K562 (cell line): ENCODE results near the gene PIGH. TPM values are rescaled to one million over a fixed set of nuclear protein-coding genes. Genes with fewer than 3 reads are reported as not detected.
A peak's percentile ranks its signal among the peaks of the same experiment; 100 is the strongest.

Experiments
- ATAC-seq: fragments of 200-7000 bp; cut with Tn5 transposase; 3 replicates; pipeline ENCODE4 v1.9.1; 2020; ENCODE audit warnings: moderate library complexity
- BruUV-seq: library from RNA; stranded (reverse); fragments of 400-500 nt; replicated peaks from 2 replicates; lab custom pipeline; 2021; lab: Mats Ljungman, UMichigan
- CTCF ChIA-PET: fragments of 300-600 bp; formaldehyde crosslinking; extraction: SDS; loops from one replicate; lab custom pipeline; 2021; ENCODE audit warnings: low intra/inter-chr PET ratio; lab: Yijun Ruan, JAX
- POLR2A ChIA-PET: fragments of 300-600, 350-650 bp; sonication (Branson Sonifier 250); formaldehyde crosslinking; extraction: SDS; loops from one replicate; lab custom pipeline; 2021; ENCODE audit warnings: antibody characterized with exemption, inconsistent platforms; lab: Yijun Ruan, JAX
- DNase-seq, 4 experiments: peaks; one replicate each; pipeline versions ENCODE4 v3.0.0 to v3.0.0-alpha.2; 2011 to 2018; ENCODE audit warnings: low spot score in 3 of 4, mixed read lengths in 3 of 4; ENCODE audit errors: extremely low read depth in 1 of 4
- FAIRE-seq: peaks from 2 replicates; lab custom pipeline; 2011; peaks lifted over from hg19 to GRCh38; lab: Jason Lieb, UNC
- H2AFZ ChIP-seq: 2 replicates; pipeline ENCODE4 v1.6.0; 2011; ENCODE audit warnings: low read depth, low read length, control low read depth, inconsistent platforms
- H3K27ac ChIP-seq: fragments of 200-600 bp; 3 replicates; pipeline ENCODE4 v1.8.0; 2011; ENCODE audit warnings: low read depth, mild to moderate bottlenecking, control low read depth, inconsistent platforms, low read length, moderate library complexity, mixed read lengths; ENCODE audit errors: extremely low read depth
- H3K27me3 ChIP-seq, 2 experiments: fragments of 300-600 bp in 1 of 2; 2 replicates in 1 of 2; 3 replicates in 1 of 2; pipeline versions ENCODE4 v1.6.0 to v1.8.0; 2011; ENCODE audit warnings: inconsistent platforms in 2 of 2, low read length in 2 of 2, mild to moderate bottlenecking in 1 of 2, mixed read lengths in 1 of 2, moderate library complexity in 1 of 2; ENCODE audit not compliant: control insufficient read depth in 2 of 2, insufficient read depth in 2 of 2
- H3K36me3 ChIP-seq: fragments of 300-600 bp; 3 replicates; pipeline ENCODE4 v1.8.0; 2011; ENCODE audit warnings: mild to moderate bottlenecking, low read length, inconsistent platforms; ENCODE audit not compliant: control insufficient read depth, insufficient read depth
- H3K4me1 ChIP-seq, 2 experiments: fragments of 200-600 bp in 1 of 2; replicated peaks in 1 of 2; 2 replicates in 1 of 2; 3 replicates in 1 of 2; pipeline versions ENCODE4 v1.5.1 to v1.8.0; 2011; ENCODE audit warnings: inconsistent platforms in 2 of 2, low read length in 2 of 2, mild to moderate bottlenecking in 1 of 2, mixed read lengths in 1 of 2, moderate library complexity in 1 of 2; ENCODE audit not compliant: control insufficient read depth in 2 of 2, insufficient read depth in 2 of 2
- H3K4me2 ChIP-seq: 2 replicates; pipeline ENCODE4 v1.6.1; 2011; ENCODE audit warnings: low read length, control low read depth, inconsistent platforms, mixed read lengths; ENCODE audit not compliant: insufficient read depth
- H3K4me3 ChIP-seq: fragments of 200-600 bp; sonication (generic), shearing (Covaris generic); 2 replicates; pipeline ENCODE4 v1.5.1; 2016; ENCODE audit warnings: control low read depth, inconsistent platforms
- H3K79me2 ChIP-seq: fragments of 200-600 bp; 3 replicates; pipeline ENCODE4 v1.8.0; 2011; ENCODE audit warnings: low read length, inconsistent platforms; ENCODE audit not compliant: control insufficient read depth, insufficient read depth
- H3K9ac ChIP-seq, 2 experiments: 2 replicates each; pipeline versions ENCODE4 v1.6.0 to v1.6.1; 2011; ENCODE audit warnings: low read depth in 2 of 2, low read length in 2 of 2, control low read depth in 1 of 2, inconsistent platforms in 1 of 2, mild to moderate bottlenecking in 1 of 2, mixed read lengths in 1 of 2; ENCODE audit not compliant: insufficient read depth in 1 of 2
- H3K9me1 ChIP-seq: one replicate; pipeline ENCODE4 v1.6.0; 2011; ENCODE audit warnings: inconsistent platforms, mild to moderate bottlenecking, low read length, moderate library complexity; ENCODE audit not compliant: control insufficient read depth, insufficient read depth
- H3K9me3 ChIP-seq: replicated peaks from 2 replicates; pipeline ENCODE4 v1.5.1; 2011; ENCODE audit warnings: low read depth, low read length, inconsistent platforms; ENCODE audit not compliant: control insufficient read depth, insufficient read depth
- H4K20me1 ChIP-seq: replicated peaks from 2 replicates; pipeline ENCODE4 v1.6.1; 2011; ENCODE audit warnings: low read length, inconsistent platforms, mixed read lengths; ENCODE audit not compliant: control insufficient read depth, insufficient read depth
- ATF1 ChIP-seq, 2 experiments: fragments of 450-650 bp in 1 of 2; IDR thresholded peaks; 2 replicates each; pipeline ENCODE4 v1.6.1; 2016; ENCODE audit warnings: missing compliant biosample characterization in 1 of 2, missing genetic modification characterization in 1 of 2
- C11orf30 ChIP-seq: fragments of 450-650 bp; IDR thresholded peaks from 2 replicates; pipeline ENCODE4 v1.6.1; 2016; ENCODE audit warnings: low read depth, mild to moderate bottlenecking
- CBFA2T2 ChIP-seq: fragments of 450-650 bp; conservative IDR thresholded peaks from 2 replicates; pipeline ENCODE4 v1.6.1; 2017; ENCODE audit warnings: mild to moderate bottlenecking
- CBFA2T3 ChIP-seq: fragments of 450-650 bp; IDR thresholded peaks from 2 replicates; pipeline ENCODE4 v1.6.1; 2017
- DNMT1 ChIP-seq: fragments of 450-650 bp; IDR thresholded peaks from 2 replicates; pipeline ENCODE4 v1.6.1; 2016; ENCODE audit warnings: antibody characterized with exemption, mild to moderate bottlenecking
- DPF2 ChIP-seq: fragments of 450-650 bp; IDR thresholded peaks from 2 replicates; pipeline ENCODE4 v1.6.1; 2016
- EP300 ChIP-seq: IDR thresholded peaks from 2 replicates; pipeline ENCODE4 v1.6.1; 2012; ENCODE audit warnings: low read length, improper control_type of control experiment
- EWSR1 ChIP-seq: fragments of 450-650 bp; IDR thresholded peaks from 2 replicates; pipeline ENCODE4 v1.6.1; 2018; ENCODE audit warnings: borderline replicate concordance, mild to moderate bottlenecking, low read depth, moderate library complexity; ENCODE audit not compliant: partially characterized antibody
- GATAD2A ChIP-seq: fragments of 450-650 bp; IDR thresholded peaks from 2 replicates; pipeline ENCODE4 v1.6.1; 2017
- HMBOX1 ChIP-seq: sonication (generic); IDR thresholded peaks from 2 replicates; pipeline ENCODE4 v1.6.1; 2016
- HMGN3 ChIP-seq: IDR thresholded peaks from 2 replicates; pipeline ENCODE4 v1.6.1; 2011; ENCODE audit warnings: borderline replicate concordance, low read depth, mild to moderate bottlenecking, mixed read lengths, low read length; ENCODE audit not compliant: insufficient read length; ENCODE audit errors: extremely low read depth
- KLF16 ChIP-seq: IDR thresholded peaks from 2 replicates; pipeline ENCODE4 v1.6.1; 2016; ENCODE audit warnings: antibody characterized with exemption
- MEIS2 ChIP-seq: fragments of 450-650 bp; IDR thresholded peaks from 2 replicates; pipeline ENCODE4 v1.6.1; 2014; ENCODE audit warnings: mild to moderate bottlenecking; ENCODE audit not compliant: partially characterized antibody
- NFIC ChIP-seq: fragments of 450-650 bp; IDR thresholded peaks from 2 replicates; pipeline ENCODE4 v1.6.1; 2017; ENCODE audit warnings: mild to moderate bottlenecking, inconsistent platforms
- RCOR1 ChIP-seq, 2 experiments: IDR thresholded peaks; 2 replicates each; pipeline ENCODE4 v1.6.1; 2012; ENCODE audit warnings: low read depth in 2 of 2, low read length in 2 of 2, borderline replicate concordance in 1 of 2, improper control_type of control experiment in 1 of 2
- RFX1 ChIP-seq: fragments of 450-650 bp; IDR thresholded peaks from 2 replicates; pipeline ENCODE4 v1.6.1; 2016; ENCODE audit warnings: mild to moderate bottlenecking, moderate library complexity
- RUNX1 ChIP-seq: sonication (generic); IDR thresholded peaks from 2 replicates; pipeline ENCODE4 v1.6.1; 2016; ENCODE audit warnings: antibody characterized with exemption, low read depth
- SMARCA4 ChIP-seq: fragments of 450-650 bp; IDR thresholded peaks from 2 replicates; pipeline ENCODE4 v1.6.1; 2016
- SOX6 ChIP-seq: fragments of 450-650 bp; IDR thresholded peaks from 2 replicates; pipeline ENCODE4 v1.6.1; 2014; ENCODE audit warnings: mild to moderate bottlenecking
- TCF3 ChIP-seq: sonication (generic); formaldehyde crosslinking; IDR thresholded peaks from 2 replicates; pipeline ENCODE4 v1.4.0; 2020; ENCODE audit warnings: mild to moderate bottlenecking, missing genetic modification reagents
- TFAM ChIP-seq: fragments of 250-450 bp; sonication (Bioruptor Pico); conservative IDR thresholded peaks from 2 replicates; pipeline ENCODE4 v1.5.0; 2021; ENCODE audit warnings: mild to moderate bottlenecking, moderate library complexity
- ZNF175 ChIP-seq: fragments of 200-800 bp; sonication (Bioruptor generic); IDR thresholded peaks from 2 replicates; pipeline ENCODE4 v1.6.1; 2016; ENCODE audit warnings: low read depth, mild to moderate bottlenecking, missing genetic modification characterization, missing compliant biosample characterization
- ZNF184 ChIP-seq: sonication (generic); formaldehyde crosslinking; IDR thresholded peaks from 2 replicates; pipeline ENCODE4 v1.5.0; 2020; ENCODE audit warnings: missing genetic modification reagents
- ZNF766 ChIP-seq: fragments of 200-800 bp; sonication (Bioruptor generic); conservative IDR thresholded peaks from 2 replicates; pipeline ENCODE4 v1.6.1; 2016; ENCODE audit warnings: missing genetic modification characterization, missing compliant biosample characterization
- WGBS: fragments of 100-300 bp; shearing (Covaris generic); methylation state at CpG from one replicate; pipeline ENCODE4 v1.1.6; 2016; ENCODE audit warnings: low coverage, mixed read lengths; ENCODE audit not compliant: insufficient coverage; ENCODE audit errors: missing lambda C conversion rate; 5-methylcytosine and 5-hydroxymethylcytosine counted together
- in situ Hi-C: fragments of 300-500 bp; cut with MboI; formaldehyde crosslinking; loops from 4 replicates; pipeline ENCODE4 v1.15.0; 2018; ENCODE audit warnings: inconsistent platforms, mixed read lengths
- intact Hi-C: fragments of 100-400 bp; cut with micrococcal nuclease; formaldehyde crosslinking; loops from 2 replicates; pipeline ENCODE4 v1.14.2; 2022
- polyA plus RNA-seq, 8 experiments: library from polyadenylated mRNA; depleted of rRNA in 4 of 8; stranded (reverse) in 5 of 8; unstranded in 3 of 8; fragments of >200 nt; fragmentation: Nextera tagmentation in 2 of 8; fragmentation: Illumina TruSeq in 1 of 8; extraction: Ambion mirVana in 2 of 8; extraction: Trizol in 1 of 8; gene quantifications; 2 replicates each; pipeline versions ENCODE4 v1.2.1 to v1.2.3, GENCODE V29; 2011 to 2014; ENCODE audit warnings: inconsistent platforms in 1 of 8, missing spikeins in 1 of 8
- total RNA-seq, 7 experiments: library from RNA; depleted of rRNA in 6 of 7; stranded (reverse); fragments of >200 nt in 6 of 7; fragmentation: Illumina TruSeq in 2 of 7; extraction: Trizol in 2 of 7; gene quantifications; 2 replicates each; pipeline versions ENCODE4 v1.2.1 to v1.2.3, GENCODE V29; 2011 to 2021; ENCODE audit warnings: low replicate concordance in 1 of 7

The PIGH gene
- total and polyA plus RNA-seq, 9 of the 15 experiments (the other 6 are each of a cell fraction or from before 2014, with no cell fraction given) = 21.1 to 53.4 (median 24.7) TPM

GRCh38 chr14:67641902-67642749 is 42.1 kb upstream of the PIGH start:
- ATAC-seq (peak; percentile 62), FAIRE-seq (no peak), DNase-seq (peak in 1 of 4 experiments; percentile 20)
- intact Hi-C loops = no loop called here
- H3K4me2 ChIP-seq = peak overlapping the region; percentile 60
- no peaks in the 10 kb centered on the region for H3K9me3 ChIP-seq
- H3K4me1 ChIP-seq = peaks cover 0 to 23% of the 10 kb centered on the region in 2 experiments; a peak in 3 of 5 replicates
- peak overlapping the region; percentile 55; the same call in 1 of the 3 replicates for H3K27ac ChIP-seq
- H3K9me1 ChIP-seq = no peaks in the 10 kb centered on the region
- peaks cover 22% of the 10 kb centered on the region; the same call in 2 of the 3 replicates for H3K36me3 ChIP-seq
- H4K20me1 ChIP-seq = no peaks in the 10 kb centered on the region
- ChIA-PET CTCF (no interaction called here), POLR2A (interaction anchor here (0.5 to 1.5 kb wide), 10 partner anchors 10 to 48 kb away, joined by 3 to 6 read pairs (median 3); no protein-coding TSS in a partner anchor)
- H3K4me3 ChIP-seq = no peak overlapping the region
- H2AFZ ChIP-seq = no peak overlapping the region
- in situ Hi-C loops = no loop called here
- H3K9ac ChIP-seq = peak overlapping the region in 1 of 2 experiments; percentile 75; a peak in 1 of 4 replicates
- WGBS = 18% methylated on average over 5 of the region's 5 CpGs
- H3K79me2 ChIP-seq = no peaks in the 10 kb centered on the region
- BruUV-seq = no TSS peak
- no peaks in the 10 kb centered on the region for H3K27me3 ChIP-seq
- TF ChIP-seq C11orf30 (peak; percentile 24; the same call in 1 of the 2 replicates), RUNX1 (no peak), ZNF766 (CRISPR knock-in tag) (0 out of 2 replicates have a peak, but pooled peaks have one; percentile 24), TCF3 (peak; percentile 68), MEIS2 (peak; percentile 78), TFAM (CRISPR knock-in tag) (no peak), RCOR1 (IDR thresholded peaks at IDR 0.05; ENCODE audit: borderline replicate concordance in 1 of 2, low read depth in 2 of 2, low read length in 2 of 2) (peak in 1 of 2 experiments; percentile 85; a peak in 1 of 4 replicates), KLF16 (peak; percentile 24; the same call in 1 of the 2 replicates), HMGN3 (peak; percentile 32), DPF2 (peak; percentile 62), CBFA2T3 (peak; percentile 77), RFX1 (no peak), SOX6 (peak; percentile 78; the same call in 1 of the 2 replicates), HMBOX1 (peak; percentile 69), ZNF175 (CRISPR knock-in tag) (no peak), EWSR1 (no peak), CBFA2T2 (peak; percentile 66), EP300 (peak; percentile 68), ZNF184 (CRISPR knock-in tag) (no peak), NFIC (peak; percentile 16; the same call in 1 of the 2 replicates), ATF1 (CRISPR knock-in tag; IDR thresholded peaks at IDR 0.05) (no peak), ATF1 (tag; IDR thresholded peaks at IDR 0.05) (peak; percentile 37; the same call in 1 of the 2 replicates), GATAD2A (no peak), DNMT1 (no peak), SMARCA4 (peak; percentile 55; the same call in 1 of the 2 replicates)
